HEK293T (cell line): ENCODE measurements around the gene PTPRM.

Experiments used
- CTCF ChIA-PET: fragments of 350-600 bp; formaldehyde crosslinking; extraction: SDS; loops from one replicate; lab custom pipeline; 2021; ENCODE audit warnings: antibody characterized with exemption, inconsistent platforms; lab: Yijun Ruan, JAX
- POLR2A ChIA-PET: fragments of 350-600 bp; formaldehyde crosslinking; extraction: SDS; loops from one replicate; lab custom pipeline; 2020; ENCODE audit warnings: antibody characterized with exemption, inconsistent platforms; lab: Yijun Ruan, JAX
- DNase-seq: peaks from one replicate; pipeline ENCODE4 v3.0.0; 2012; ENCODE audit warnings: mixed read lengths; ENCODE audit errors: extremely low spot score
- ARNT ChIP-seq: fragments of 450-650 bp; IDR thresholded peaks from 2 replicates; pipeline ENCODE4 v1.6.1; 2017; ENCODE audit warnings: mild to moderate bottlenecking
- BHLHE40 ChIP-seq: fragments of 450-650 bp; IDR thresholded peaks from 2 replicates; pipeline ENCODE4 v1.6.1; 2016; ENCODE audit warnings: mild to moderate bottlenecking, moderate library complexity, borderline replicate concordance
- CTBP1 ChIP-seq: fragments of 450-650 bp; IDR thresholded peaks from 2 replicates; pipeline ENCODE4 v1.6.1; 2016; ENCODE audit warnings: borderline replicate concordance
- ELF4 ChIP-seq: fragments of 450-650 bp; IDR thresholded peaks from 2 replicates; pipeline ENCODE4 v1.6.1; 2017; ENCODE audit warnings: antibody characterized with exemption
- FOXA1 ChIP-seq: fragments of 450-650 bp; IDR thresholded peaks from 2 replicates; pipeline ENCODE4 v1.6.1; 2016; ENCODE audit warnings: mild to moderate bottlenecking
- FOXK2 ChIP-seq: fragments of 450-650 bp; IDR thresholded peaks from 2 replicates; pipeline ENCODE4 v1.6.1; 2016; ENCODE audit warnings: mild to moderate bottlenecking
- FOXM1 ChIP-seq: fragments of 450-650 bp; IDR thresholded peaks from 2 replicates; pipeline ENCODE4 v1.6.1; 2017; ENCODE audit warnings: mild to moderate bottlenecking, borderline replicate concordance
- HDGF ChIP-seq: fragments of 450-650 bp; IDR thresholded peaks from 2 replicates; pipeline ENCODE4 v1.6.1; 2017; ENCODE audit warnings: antibody characterized with exemption, borderline replicate concordance
- L3MBTL2 ChIP-seq: fragments of 450-650 bp; conservative IDR thresholded peaks from 2 replicates; pipeline ENCODE4 v1.6.1; 2016; ENCODE audit warnings: mild to moderate bottlenecking
- LEF1 ChIP-seq: fragments of 450-650 bp; IDR thresholded peaks from 2 replicates; pipeline ENCODE4 v1.6.1; 2017; ENCODE audit warnings: mild to moderate bottlenecking, borderline replicate concordance
- NFRKB ChIP-seq: fragments of 450-650 bp; IDR thresholded peaks from 2 replicates; pipeline ENCODE4 v1.6.1; 2016; ENCODE audit warnings: mild to moderate bottlenecking, moderate library complexity
- SP1 ChIP-seq: fragments of 450-650 bp; IDR thresholded peaks from 2 replicates; pipeline ENCODE4 v1.6.1; 2017
- SUZ12 ChIP-seq: fragments of 450-650 bp; IDR thresholded peaks from 2 replicates; pipeline ENCODE4 v1.6.1; 2016; ENCODE audit warnings: mild to moderate bottlenecking
- TARDBP ChIP-seq: fragments of 450-650 bp; IDR thresholded peaks from 2 replicates; pipeline ENCODE4 v1.6.1; 2016
- ZNF384 ChIP-seq: fragments of 450-650 bp; IDR thresholded peaks from 2 replicates; pipeline ENCODE4 v1.6.1; 2016
- TF ChIP-seq, protein P1 (sequence below): fragments of 450-650 bp; IDR thresholded peaks from 2 replicates; pipeline ENCODE4 v1.6.1; 2016

PTPRM gene

DNA sequence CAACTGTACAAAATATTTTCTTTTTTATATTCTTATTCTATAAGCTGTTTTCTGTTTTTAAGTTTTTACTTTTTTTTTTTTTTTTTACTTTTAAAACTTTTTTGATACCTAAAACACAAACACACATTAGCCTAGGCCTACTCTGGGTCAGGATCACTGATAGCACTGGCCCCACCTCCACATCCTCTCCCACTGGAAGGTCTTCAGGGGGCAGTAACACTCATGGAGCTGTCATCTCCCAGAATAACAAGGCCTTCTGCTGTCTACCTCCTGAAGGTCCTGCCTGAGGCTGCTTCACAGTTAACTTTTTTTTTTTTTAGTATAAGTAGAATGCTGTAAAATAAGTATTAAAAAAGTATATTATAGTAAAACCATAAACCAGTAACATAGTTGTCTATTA is 415.1 kb downstream of the PTPRM start:
- CTCF ChIA-PET = interaction anchor here (0.7 kb wide), 1 partner anchor 421 kb away, joined by 3 read pairs; no protein-coding TSS in a partner anchor
- no peak for DNase-seq
- POLR2A ChIA-PET = no interaction called here
- TF ChIP-seq NFRKB = no peak
- no peak for TF ChIP-seq FOXM1
- no peak for TF ChIP-seq L3MBTL2
- TF ChIP-seq BHLHE40 = no peak
- no peak for TF ChIP-seq SUZ12
- no peak for TF ChIP-seq SP1
- TF ChIP-seq CTBP1 = no peak
- no peak for TF ChIP-seq ARNT
- no peak for TF ChIP-seq FOXA1
- TF ChIP-seq LEF1 = no peak
- TF ChIP-seq FOXK2 = no peak
- no peak for TF ChIP-seq ELF4

GRCh38 chr18:7987284-7987976 is 420.3 kb downstream of the PTPRM start:
- no peak for DNase-seq
- TF ChIP-seq LEF1 (no peak), FOXA1 (no peak), NFRKB (no peak), ELF4 (no peak), L3MBTL2 (no peak), SP1 (no peak), ZNF384 (no peak), CTBP1 (no peak), ARNT (no peak), HDGF (no peak), BHLHE40 (no peak), FOXK2 (no peak), TARDBP (no peak), SUZ12 (no peak)
- TF ChIP-seq, protein P1, sequence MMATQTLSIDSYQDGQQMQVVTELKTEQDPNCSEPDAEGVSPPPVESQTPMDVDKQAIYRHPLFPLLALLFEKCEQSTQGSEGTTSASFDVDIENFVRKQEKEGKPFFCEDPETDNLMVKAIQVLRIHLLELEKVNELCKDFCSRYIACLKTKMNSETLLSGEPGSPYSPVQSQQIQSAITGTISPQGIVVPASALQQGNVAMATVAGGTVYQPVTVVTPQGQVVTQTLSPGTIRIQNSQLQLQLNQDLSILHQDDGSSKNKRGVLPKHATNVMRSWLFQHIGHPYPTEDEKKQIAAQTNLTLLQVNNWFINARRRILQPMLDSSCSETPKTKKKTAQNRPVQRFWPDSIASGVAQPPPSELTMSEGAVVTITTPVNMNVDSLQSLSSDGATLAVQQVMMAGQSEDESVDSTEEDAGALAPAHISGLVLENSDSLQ = no peak
- ChIA-PET POLR2A (no interaction called here), CTCF (no interaction called here)

- POLR2A ChIA-PET = no interaction called here
- TF ChIP-seq FOXA1 (no peak), LEF1 (no peak), FOXK2 (no peak), HDGF (no peak), ELF4 (no peak), L3MBTL2 (no peak), TARDBP (no peak), CTBP1 (no peak), FOXM1 (no peak), NFRKB (no peak), BHLHE40 (no peak), ZNF384 (no peak)
- TF ChIP-seq, protein P1 = no peak
- CTCF ChIA-PET = no interaction called here
- DNase-seq = no peak
Observed at GRCh38 chr18:7990670-7991069, 423.6 kb downstream of the PTPRM start.

GRCh38 chr18:8001711-8002301 is 434.7 kb downstream of the PTPRM start:
- CTCF ChIA-PET = no interaction called here
- TF ChIP-seq, protein P1 = peak; percentile 85
- TF ChIP-seq SP1 = no peak

GRCh38 chr18:8003878-8004675 is 437.0 kb downstream of the PTPRM start:
- no peak for DNase-seq
- ChIA-PET CTCF (no interaction called here), POLR2A (no interaction called here)
- TF ChIP-seq ZNF384 = no peak

More at GRCh38 chr18:8001711-8002301, 434.7 kb downstream of the PTPRM start:
- POLR2A ChIA-PET = no interaction called here
- peak; percentile 8 for DNase-seq

DNA sequence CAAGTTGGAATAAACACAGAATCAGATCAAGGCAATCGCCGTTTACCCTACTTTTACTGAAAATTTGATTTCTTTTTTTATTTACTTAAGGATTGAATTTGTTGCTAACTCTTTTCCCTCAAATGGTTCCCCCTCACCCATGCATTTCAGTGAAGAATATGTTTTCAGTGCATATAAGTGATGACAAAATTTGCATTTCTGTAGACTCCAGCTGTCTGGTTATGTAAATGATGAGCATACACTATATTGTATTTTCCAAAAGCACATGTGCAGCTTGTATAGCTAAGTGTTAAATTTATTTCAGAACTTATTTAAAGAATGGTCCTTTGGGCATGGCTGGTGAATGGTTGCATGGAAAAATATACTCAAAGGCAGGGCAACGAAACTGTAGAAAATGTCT is 437.7 kb downstream of the PTPRM start:
- ChIA-PET POLR2A (no interaction called here), CTCF (no interaction called here)
- no peak for DNase-seq
- TF ChIP-seq SUZ12 = no peak
- TF ChIP-seq NFRKB = no peak
- TF ChIP-seq ZNF384 = no peak
- no peak for TF ChIP-seq CTBP1
- TF ChIP-seq FOXA1 = no peak
- TF ChIP-seq FOXM1 = no peak
- no peak for TF ChIP-seq ELF4
- no peak for TF ChIP-seq LEF1
- no peak for TF ChIP-seq SP1
